ENCODE results near the gene CTBP2. TPM values are rescaled to one million over a fixed set of nuclear protein-coding genes. Genes with fewer than 3 reads are reported as not detected.

The CTBP2 gene
- polyA plus RNA-seq, 1 donor (not counting 4 experiments of a cell fraction or from before 2014, with no cell fraction given), result 76.0 TPM

DNA sequence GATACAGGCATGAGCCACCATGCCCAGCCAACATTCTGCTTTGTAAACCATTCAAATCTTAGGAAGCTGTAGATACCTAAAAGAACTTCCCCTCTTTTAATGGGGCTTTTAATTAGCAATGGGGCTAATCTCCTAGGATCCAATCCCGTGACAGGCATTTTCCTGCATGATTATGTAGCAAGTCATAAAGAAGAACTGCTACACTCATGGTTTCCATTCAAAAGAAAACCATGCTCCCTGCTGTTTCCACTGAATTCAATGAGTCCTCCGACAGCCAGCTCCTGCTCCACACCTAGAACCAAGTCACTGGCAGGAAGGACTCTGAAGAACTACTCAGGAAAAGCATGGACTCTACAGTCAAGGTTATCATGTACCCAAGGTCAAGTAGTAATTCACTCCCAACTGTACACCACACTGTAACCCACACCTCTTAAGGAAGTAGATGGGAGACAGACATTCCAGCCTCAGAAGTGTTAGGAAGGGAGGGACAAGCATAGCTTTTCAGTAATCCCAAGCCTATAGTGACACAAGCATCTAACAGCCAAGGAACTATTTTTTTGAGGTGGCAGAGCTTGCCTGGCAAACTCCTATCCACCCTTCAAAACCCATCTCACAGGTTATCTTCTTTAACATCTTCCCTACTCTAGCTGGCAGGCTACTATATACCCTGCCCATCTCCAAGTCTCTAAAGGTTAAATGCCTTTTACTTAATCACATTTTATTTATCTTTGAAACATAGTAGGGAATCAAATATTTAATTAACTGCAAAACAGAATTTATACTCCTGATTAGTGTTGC lies 47.5 kb downstream of the CTBP2 start:
- DNase-seq (ENCODE audit: low read depth, low spot score) (no peak), FAIRE-seq (no peak)
- Histone ChIP-seq H3K79me2 (ENCODE audit: control insufficient read depth, insufficient read depth, low read length) (peaks cover 99% of the 10 kb centered on the region), H3K27ac (ENCODE audit: control insufficient read depth, insufficient read depth, low read length) (no peak overlapping the region), H3K9me3 (ENCODE audit: control insufficient read depth, low read depth, low read length) (no peaks in the 10 kb centered on the region), H3K9ac (ENCODE audit: control insufficient read depth, extremely low read depth, insufficient read depth, low read length) (no peak overlapping the region), H3K4me1 (ENCODE audit: control insufficient read depth, extremely low read depth, insufficient read depth, low read length) (no peaks in the 10 kb centered on the region), H3K4me2 (ENCODE audit: control insufficient read depth, extremely low read depth, insufficient read depth, low read depth, low read length) (no peak overlapping the region), H2AFZ (ENCODE audit: control insufficient read depth, low read length) (no peak overlapping the region), H3K4me3 (ENCODE audit: control insufficient read depth in 2 of 3, extremely low read depth in 1 of 3, insufficient read depth in 2 of 3, low read depth in 1 of 3, low read length in 3 of 3) (no peak overlapping the region), H3K9me1 (ENCODE audit: control insufficient read depth, extremely low read depth, insufficient read depth, low read length) (peaks cover 3% of the 10 kb centered on the region), H3K27me3 (ENCODE audit: control insufficient read depth, extremely low read depth, insufficient read depth, low read length) (no peaks in the 10 kb centered on the region), H4K20me1 (ENCODE audit: control insufficient read depth, extremely low read depth, insufficient read depth, low read length) (peaks cover 46% of the 10 kb centered on the region), H3K36me3 (ENCODE audit: control insufficient read depth in 2 of 2, extremely low read depth in 1 of 2, insufficient read depth in 2 of 2, low read length in 2 of 2) (peaks cover 9 to 39% of the 10 kb centered on the region in 2 experiments)
- dilution Hi-C loops (cut with MboI; ENCODE audit: extremely low pct_ligation_motif_present, low sequenced_read_pairs), result no loop called here
- TF ChIP-seq, protein P1, sequence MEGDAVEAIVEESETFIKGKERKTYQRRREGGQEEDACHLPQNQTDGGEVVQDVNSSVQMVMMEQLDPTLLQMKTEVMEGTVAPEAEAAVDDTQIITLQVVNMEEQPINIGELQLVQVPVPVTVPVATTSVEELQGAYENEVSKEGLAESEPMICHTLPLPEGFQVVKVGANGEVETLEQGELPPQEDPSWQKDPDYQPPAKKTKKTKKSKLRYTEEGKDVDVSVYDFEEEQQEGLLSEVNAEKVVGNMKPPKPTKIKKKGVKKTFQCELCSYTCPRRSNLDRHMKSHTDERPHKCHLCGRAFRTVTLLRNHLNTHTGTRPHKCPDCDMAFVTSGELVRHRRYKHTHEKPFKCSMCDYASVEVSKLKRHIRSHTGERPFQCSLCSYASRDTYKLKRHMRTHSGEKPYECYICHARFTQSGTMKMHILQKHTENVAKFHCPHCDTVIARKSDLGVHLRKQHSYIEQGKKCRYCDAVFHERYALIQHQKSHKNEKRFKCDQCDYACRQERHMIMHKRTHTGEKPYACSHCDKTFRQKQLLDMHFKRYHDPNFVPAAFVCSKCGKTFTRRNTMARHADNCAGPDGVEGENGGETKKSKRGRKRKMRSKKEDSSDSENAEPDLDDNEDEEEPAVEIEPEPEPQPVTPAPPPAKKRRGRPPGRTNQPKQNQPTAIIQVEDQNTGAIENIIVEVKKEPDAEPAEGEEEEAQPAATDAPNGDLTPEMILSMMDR (optimal IDR thresholded peaks at IDR 0.05 in 1 of 3, IDR thresholded peaks at IDR 0.05 in 1 of 3, conservative IDR thresholded peaks at IDR 0.05 in 1 of 3; ENCODE audit: extremely low read depth in 1 of 3, insufficient read depth in 2 of 3, low read length in 3 of 3), result no peak
- no peak for TF ChIP-seq EZH2 (IDR thresholded peaks at IDR 0.05; ENCODE audit: low read length)

DNA sequence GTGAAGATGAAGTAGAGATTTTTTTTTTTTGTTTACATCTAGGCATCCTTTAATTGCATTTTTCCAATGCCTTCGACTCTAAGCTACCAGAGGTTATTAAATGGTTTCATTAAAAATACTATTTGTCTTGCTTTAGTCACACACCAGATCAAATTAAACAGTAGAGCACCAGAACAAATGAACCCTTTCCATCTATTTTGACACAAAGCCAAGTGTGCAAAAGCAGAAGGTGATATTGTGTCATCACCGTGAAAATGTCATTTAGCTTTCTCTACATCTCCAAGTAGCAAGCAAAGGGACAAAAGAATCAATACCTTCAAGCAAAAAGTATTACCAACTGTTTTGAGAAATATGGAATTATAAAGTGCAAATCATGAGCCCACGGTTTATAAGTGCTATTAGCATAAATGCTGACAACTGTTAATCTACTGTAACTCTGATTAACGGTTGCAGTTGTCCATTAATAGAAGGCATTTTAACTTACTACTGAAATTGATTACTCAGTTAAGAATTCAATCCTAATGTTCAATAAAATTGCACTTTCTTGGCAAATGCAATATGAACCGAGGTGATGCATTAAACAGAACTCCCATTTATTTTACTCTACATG lies 49.1 kb downstream of the CTBP2 start:
- Histone ChIP-seq H3K36me3 (ENCODE audit: control insufficient read depth in 2 of 2, extremely low read depth in 1 of 2, insufficient read depth in 2 of 2, low read length in 2 of 2) (peaks cover 21 to 50% of the 10 kb centered on the region in 2 experiments), H3K9ac (ENCODE audit: control insufficient read depth, extremely low read depth, insufficient read depth, low read length) (no peak overlapping the region), H3K4me1 (ENCODE audit: control insufficient read depth, extremely low read depth, insufficient read depth, low read length) (no peaks in the 10 kb centered on the region), H3K27ac (ENCODE audit: control insufficient read depth, insufficient read depth, low read length) (no peak overlapping the region), H2AFZ (ENCODE audit: control insufficient read depth, low read length) (no peak overlapping the region), H3K9me1 (ENCODE audit: control insufficient read depth, extremely low read depth, insufficient read depth, low read length) (peaks cover 3% of the 10 kb centered on the region), H4K20me1 (ENCODE audit: control insufficient read depth, extremely low read depth, insufficient read depth, low read length) (peaks cover 36% of the 10 kb centered on the region), H3K9me3 (ENCODE audit: control insufficient read depth, low read depth, low read length) (no peaks in the 10 kb centered on the region), H3K4me2 (ENCODE audit: control insufficient read depth, extremely low read depth, insufficient read depth, low read depth, low read length) (no peak overlapping the region), H3K4me3 (ENCODE audit: control insufficient read depth in 2 of 3, extremely low read depth in 1 of 3, insufficient read depth in 2 of 3, low read depth in 1 of 3, low read length in 3 of 3) (no peak overlapping the region), H3K27me3 (ENCODE audit: control insufficient read depth, extremely low read depth, insufficient read depth, low read length) (no peaks in the 10 kb centered on the region), H3K79me2 (ENCODE audit: control insufficient read depth, insufficient read depth, low read length) (peaks cover 99% of the 10 kb centered on the region)
- no peak for DNase-seq (ENCODE audit: low read depth, low spot score)
- no peak for FAIRE-seq
- dilution Hi-C loops (cut with MboI; ENCODE audit: extremely low pct_ligation_motif_present, low sequenced_read_pairs), result no loop called here
- TF ChIP-seq, protein P1 (optimal IDR thresholded peaks at IDR 0.05 in 1 of 3, IDR thresholded peaks at IDR 0.05 in 1 of 3, conservative IDR thresholded peaks at IDR 0.05 in 1 of 3; ENCODE audit: extremely low read depth in 1 of 3, insufficient read depth in 2 of 3, low read length in 3 of 3), result no peak
- no peak for TF ChIP-seq EZH2 (IDR thresholded peaks at IDR 0.05; ENCODE audit: low read length)

Data from keratinocyte (primary cell).